Heart left ventricle (tissue), 13 donors: ENCODE results near the gene NECTIN4.

Experiments
- POLR2A ChIP-seq, 2 donors: fragments of 450-650 bp; IDR thresholded peaks; one replicate each; pipeline ENCODE4 v1.6.1; 2017; ENCODE audit warnings: antibody characterized with exemption in 2 of 2, mild to moderate bottlenecking in 2 of 2, moderate library complexity in 2 of 2
- TF ChIP-seq, protein P1 (sequence below), 12 donors: fragments of 200-600 bp; sonication (generic) in 4 of 12; IDR thresholded peaks; one replicate each; pipeline versions ENCODE4 v1.5.0 to v1.8.0; 2018 to 2022; ENCODE audit warnings: antibody characterized with exemption in 12 of 12, mild to moderate bottlenecking in 5 of 12
- donor health status: ischemic (EF 13 %, LVEDD 7.1; RV severe dilation, severe dysfunction).
- donor health status: DM: no; HTN: yes; CAD: no.
- donor health status: DM: no; HTN: no; CAD: no.
- donor health status: ischemic (EF 25% LVEDD 6.9; RV normal size, moderate dysfunction).
- donor health status: ischemic (EF 25% LVEDD 5.7; RV mildly dilated, moderate dysfunction).
- donor health status: ischemic (EF 35%, LVEDD 5.7; RV mildly dilated, moderate dysfunction).
- donor health status: nonischemic (EF 11% LVEDD 7.7; RV severe dilation, severe dysfunction).
- donor health status: DM: yes; HTN: yes; CAD: no.
- donor health status: PGD.
- donor health status: ischemic (EF 29% LVEDD 5.4; RV normal size, mild dysfunction).
- donor health status: nonischemic (EF 23%, LVEDD 6.1; RV moderate dilation, normal function).

- TF ChIP-seq, protein P1, sequence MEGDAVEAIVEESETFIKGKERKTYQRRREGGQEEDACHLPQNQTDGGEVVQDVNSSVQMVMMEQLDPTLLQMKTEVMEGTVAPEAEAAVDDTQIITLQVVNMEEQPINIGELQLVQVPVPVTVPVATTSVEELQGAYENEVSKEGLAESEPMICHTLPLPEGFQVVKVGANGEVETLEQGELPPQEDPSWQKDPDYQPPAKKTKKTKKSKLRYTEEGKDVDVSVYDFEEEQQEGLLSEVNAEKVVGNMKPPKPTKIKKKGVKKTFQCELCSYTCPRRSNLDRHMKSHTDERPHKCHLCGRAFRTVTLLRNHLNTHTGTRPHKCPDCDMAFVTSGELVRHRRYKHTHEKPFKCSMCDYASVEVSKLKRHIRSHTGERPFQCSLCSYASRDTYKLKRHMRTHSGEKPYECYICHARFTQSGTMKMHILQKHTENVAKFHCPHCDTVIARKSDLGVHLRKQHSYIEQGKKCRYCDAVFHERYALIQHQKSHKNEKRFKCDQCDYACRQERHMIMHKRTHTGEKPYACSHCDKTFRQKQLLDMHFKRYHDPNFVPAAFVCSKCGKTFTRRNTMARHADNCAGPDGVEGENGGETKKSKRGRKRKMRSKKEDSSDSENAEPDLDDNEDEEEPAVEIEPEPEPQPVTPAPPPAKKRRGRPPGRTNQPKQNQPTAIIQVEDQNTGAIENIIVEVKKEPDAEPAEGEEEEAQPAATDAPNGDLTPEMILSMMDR (IDR thresholded peaks at IDR 0.05), result no peak
- TF ChIP-seq POLR2A (IDR thresholded peaks at IDR 0.05), result no peak
Measured at GRCh38 chr1:161111527-161111926, 22.2 kb upstream of the NECTIN4 start.
